Measurements from ENCODE around the gene IFTAP. TPM values are rescaled to one million over a fixed set of nuclear protein-coding genes. Genes with fewer than 3 reads are reported as not detected.

Gene IFTAP
- total and polyA plus RNA-seq, 2 experiments from 2014 or later = 17.8 to 34.1 TPM

DNA sequence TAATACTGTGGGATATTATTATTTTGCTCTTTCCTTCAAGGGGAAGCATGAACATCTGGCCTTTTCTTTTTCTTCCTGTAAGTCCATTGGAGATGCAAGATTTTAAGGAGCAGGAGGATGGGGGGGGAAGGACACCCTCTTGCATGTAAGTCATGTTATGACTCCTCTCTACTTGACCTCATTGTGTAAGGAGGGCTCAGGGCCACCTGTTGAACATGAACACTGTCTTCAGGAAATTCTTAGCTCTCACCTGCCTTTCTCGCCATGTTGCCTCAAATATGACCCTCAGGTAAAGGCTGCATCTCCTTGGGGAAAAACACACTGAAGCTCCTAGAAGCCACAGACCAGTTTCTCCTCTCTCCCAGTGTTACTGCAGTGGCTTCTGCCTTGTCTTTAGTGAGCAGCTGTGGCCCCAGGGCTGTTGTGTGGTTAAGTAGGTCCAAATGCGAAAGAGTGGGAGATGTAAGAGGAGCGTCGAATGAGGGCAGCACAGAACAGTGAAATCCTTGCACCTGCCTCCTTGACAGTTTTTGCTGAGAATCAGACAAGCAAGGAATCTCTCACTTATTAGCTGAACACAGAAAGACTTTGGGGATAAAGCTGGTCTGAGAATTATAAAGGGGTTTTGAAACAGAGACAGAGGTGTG, 27.8 kb upstream of the IFTAP start:
- DNase-seq (ENCODE audit: low spot score) = no peak
- no peaks in the 10 kb centered on the region for H3K9me3 ChIP-seq (ENCODE audit: low read depth)
- no peaks in the 10 kb centered on the region for H3K9me2 ChIP-seq (replicated peaks; ENCODE audit: insufficient read depth)
- H3K4me3 ChIP-seq = no peak overlapping the region
- no peak overlapping the region for H2AFZ ChIP-seq
- TF ChIP-seq EZH2 (IDR thresholded peaks at IDR 0.05; ENCODE audit: borderline replicate concordance) (no peak), EZH2phosphoT487 (IDR thresholded peaks at IDR 0.05; ENCODE audit: low read depth, severe bottlenecking, unreplicated experiment) (no peak), CTCF (IDR thresholded peaks at IDR 0.05; ENCODE audit: poor library complexity) (no peak)
- no peak overlapping the region for H3K4me2 ChIP-seq
- H3K79me2 ChIP-seq = no peaks in the 10 kb centered on the region
- no peaks in the 10 kb centered on the region for H3K36me3 ChIP-seq (replicated peaks; ENCODE audit: insufficient read depth, low read depth)
- H3K27me3 ChIP-seq = peaks cover 5% of the 10 kb centered on the region
- no peak overlapping the region for H3K27ac ChIP-seq
- no peaks in the 10 kb centered on the region for H4K20me1 ChIP-seq (ENCODE audit: insufficient read depth, poor library complexity, severe bottlenecking)
- WGBS (ENCODE audit: low lambda C conversion rate, missing lambda C conversion rate) = 83% methylated on average over 4 of the region's 4 CpGs
- H3K4me1 ChIP-seq (ENCODE audit: insufficient read depth) = no peaks in the 10 kb centered on the region

DNA sequence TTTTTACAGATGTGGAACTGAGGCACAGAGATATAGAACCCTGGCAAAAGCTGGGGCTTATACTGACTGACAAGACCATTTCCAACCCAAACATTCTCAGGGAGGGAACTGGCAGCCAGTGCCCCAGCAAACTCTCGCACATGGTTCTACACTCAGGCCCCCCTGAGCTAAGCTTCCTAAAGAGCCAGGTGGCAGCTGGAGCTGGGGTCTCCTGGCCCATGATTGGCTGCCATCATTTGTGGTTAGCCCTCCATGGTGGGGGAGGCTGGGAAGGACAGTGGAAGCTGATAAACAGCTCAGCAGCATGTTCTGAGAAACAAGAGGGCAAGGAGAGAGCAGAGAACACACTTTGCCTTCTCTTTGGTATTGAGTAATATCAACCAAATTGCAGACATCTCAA, 26.6 kb upstream of the IFTAP start, which contains the start of gene RAG1:
TSS of gene RAG1 (plus strand) at position 314 of the 400 bp plus-strand sequence. CDS start 5,298 bp downstream, outside the sequence.
- Histone ChIP-seq H3K79me2 (no peaks in the 10 kb centered on the region), H3K4me3 (no peak within 1 kb of the TSS), H3K9me3 (ENCODE audit: low read depth) (no peaks in the 10 kb centered on the region), H4K20me1 (ENCODE audit: insufficient read depth, poor library complexity, severe bottlenecking) (no peaks in the 10 kb centered on the region), H3K27me3 (peaks cover 5% of the 10 kb centered on the region), H3K4me1 (ENCODE audit: insufficient read depth) (no peaks in the 10 kb centered on the region), H3K4me2 (no peak within 1 kb of the TSS), H2AFZ (no peak within 1 kb of the TSS), H3K9me2 (replicated peaks; ENCODE audit: insufficient read depth) (no peaks in the 10 kb centered on the region), H3K36me3 (replicated peaks; ENCODE audit: insufficient read depth, low read depth) (no peaks in the 10 kb centered on the region), H3K27ac (no peak within 1 kb of the TSS)
- DNase-seq (ENCODE audit: low spot score) = no peak
- TF ChIP-seq EZH2phosphoT487 (IDR thresholded peaks at IDR 0.05; ENCODE audit: low read depth, severe bottlenecking, unreplicated experiment) = no peak
- no peak for TF ChIP-seq CTCF (IDR thresholded peaks at IDR 0.05; ENCODE audit: poor library complexity)
- no peak for TF ChIP-seq EZH2 (IDR thresholded peaks at IDR 0.05; ENCODE audit: borderline replicate concordance)
- WGBS (ENCODE audit: low lambda C conversion rate, missing lambda C conversion rate) = 69% methylated on average over 1 of the region's 1 CpG

GRCh38 chr11:36569095-36569494, 25.2 kb upstream of the IFTAP start:
- Histone ChIP-seq H3K27ac (no peak overlapping the region), H3K79me2 (no peaks in the 10 kb centered on the region), H3K4me3 (no peak overlapping the region), H2AFZ (no peak overlapping the region), H3K4me1 (ENCODE audit: insufficient read depth) (no peaks in the 10 kb centered on the region), H3K4me2 (no peak overlapping the region), H3K36me3 (replicated peaks; ENCODE audit: insufficient read depth, low read depth) (no peaks in the 10 kb centered on the region), H3K9me2 (replicated peaks; ENCODE audit: insufficient read depth) (no peaks in the 10 kb centered on the region), H4K20me1 (ENCODE audit: insufficient read depth, poor library complexity, severe bottlenecking) (no peaks in the 10 kb centered on the region), H3K9me3 (ENCODE audit: low read depth) (no peaks in the 10 kb centered on the region), H3K27me3 (peaks cover 5% of the 10 kb centered on the region)
- no peak for DNase-seq (ENCODE audit: low spot score)
- 87% methylated on average over 4 of the region's 4 CpGs for WGBS (ENCODE audit: low lambda C conversion rate, missing lambda C conversion rate)
- TF ChIP-seq EZH2phosphoT487 (IDR thresholded peaks at IDR 0.05; ENCODE audit: low read depth, severe bottlenecking, unreplicated experiment) (no peak), CTCF (IDR thresholded peaks at IDR 0.05; ENCODE audit: poor library complexity) (no peak), EZH2 (IDR thresholded peaks at IDR 0.05; ENCODE audit: borderline replicate concordance) (no peak)
